Subcutaneous adipose tissue (tissue), 4 donors: ENCODE measurements around the gene LRP1B. TPM values are rescaled to one million over a fixed set of nuclear protein-coding genes. Genes with fewer than 3 reads are reported as not detected.

Experiments used
- total RNA-seq, 4 donors: library from RNA; depleted of rRNA; stranded (reverse); fragments of >200 nt; gene quantifications; one replicate each; pipeline ENCODE4 v1.1.0, GENCODE V29; 2016
- TF ChIP-seq, protein P1 (sequence below): fragments of 450-650 bp; IDR thresholded peaks from one replicate; pipeline ENCODE4 v1.5.1; 2016; ENCODE audit warnings: low read depth, mild to moderate bottlenecking, control low read depth, antibody characterized with exemption, moderate library complexity

Gene LRP1B
- total RNA-seq, 4 donors from 2014 or later = 4.2 to 50.2 (median 14.7) TPM

DNA sequence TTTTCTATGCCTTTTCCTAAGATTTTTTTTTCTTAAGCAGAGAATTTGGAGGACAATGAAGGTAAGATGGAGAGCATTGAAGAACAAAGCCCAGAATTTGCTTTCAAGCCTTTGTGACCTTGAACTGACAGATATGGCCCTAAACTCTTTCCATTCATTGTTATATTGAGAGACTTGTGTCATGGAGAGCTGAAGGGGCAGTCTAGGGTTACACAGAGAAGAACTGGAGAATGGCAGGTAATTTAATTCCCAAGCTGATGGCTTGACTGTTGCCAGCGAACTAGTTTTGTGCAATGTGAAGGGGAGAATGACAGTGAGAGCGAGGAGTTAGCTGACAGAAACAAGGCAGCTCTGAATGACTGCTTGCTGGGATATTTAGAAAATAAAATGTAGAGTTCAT is 1344.2 kb downstream of the LRP1B start:
- TF ChIP-seq, protein P1, sequence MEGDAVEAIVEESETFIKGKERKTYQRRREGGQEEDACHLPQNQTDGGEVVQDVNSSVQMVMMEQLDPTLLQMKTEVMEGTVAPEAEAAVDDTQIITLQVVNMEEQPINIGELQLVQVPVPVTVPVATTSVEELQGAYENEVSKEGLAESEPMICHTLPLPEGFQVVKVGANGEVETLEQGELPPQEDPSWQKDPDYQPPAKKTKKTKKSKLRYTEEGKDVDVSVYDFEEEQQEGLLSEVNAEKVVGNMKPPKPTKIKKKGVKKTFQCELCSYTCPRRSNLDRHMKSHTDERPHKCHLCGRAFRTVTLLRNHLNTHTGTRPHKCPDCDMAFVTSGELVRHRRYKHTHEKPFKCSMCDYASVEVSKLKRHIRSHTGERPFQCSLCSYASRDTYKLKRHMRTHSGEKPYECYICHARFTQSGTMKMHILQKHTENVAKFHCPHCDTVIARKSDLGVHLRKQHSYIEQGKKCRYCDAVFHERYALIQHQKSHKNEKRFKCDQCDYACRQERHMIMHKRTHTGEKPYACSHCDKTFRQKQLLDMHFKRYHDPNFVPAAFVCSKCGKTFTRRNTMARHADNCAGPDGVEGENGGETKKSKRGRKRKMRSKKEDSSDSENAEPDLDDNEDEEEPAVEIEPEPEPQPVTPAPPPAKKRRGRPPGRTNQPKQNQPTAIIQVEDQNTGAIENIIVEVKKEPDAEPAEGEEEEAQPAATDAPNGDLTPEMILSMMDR = no peak

- TF ChIP-seq, protein P1 = no peak
Measured at GRCh38 chr2:140775411-140775810, 1355.4 kb downstream of the LRP1B start.

DNA sequence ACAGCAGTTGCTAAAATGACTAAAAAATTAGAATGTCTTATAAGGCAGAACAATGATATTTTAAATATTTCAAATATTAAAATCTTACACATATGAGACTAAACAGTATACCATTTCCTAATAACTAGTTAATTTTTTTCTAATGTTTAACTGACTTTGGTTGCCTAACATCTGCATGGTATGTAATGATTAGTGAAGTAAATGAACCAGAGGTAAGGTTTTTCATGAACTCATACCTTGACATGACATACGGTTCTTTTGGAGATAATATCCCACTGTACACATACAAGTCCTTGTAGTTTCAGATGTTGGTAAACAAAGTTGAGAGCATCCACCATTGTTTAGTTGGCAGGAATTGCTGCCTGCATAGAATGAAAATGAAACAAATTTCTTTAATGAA is 1360.2 kb downstream of the LRP1B start:
- TF ChIP-seq, protein P1 = no peak

DNA sequence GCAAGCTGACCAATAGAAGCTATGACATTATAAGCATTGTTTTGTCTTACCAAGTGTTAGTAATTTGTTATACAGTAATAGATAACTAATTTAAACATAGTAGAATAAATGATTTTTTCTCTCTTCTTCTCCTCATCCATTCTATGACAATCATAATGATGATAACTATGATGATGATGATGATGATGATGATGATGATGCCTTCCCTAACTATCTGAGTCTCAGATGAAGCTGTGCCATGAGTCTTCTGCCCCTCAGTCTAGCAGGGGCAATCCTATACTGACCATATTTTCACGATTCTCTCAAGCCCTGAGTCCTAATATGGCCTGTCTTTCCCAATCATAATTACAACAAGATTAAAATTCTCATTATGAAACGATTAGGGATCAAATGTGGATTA is 1369.0 kb downstream of the LRP1B start:
- TF ChIP-seq, protein P1 = no peak

- TF ChIP-seq, protein P1 = no peak
Measured at GRCh38 chr2:140759426-140760156, 1371.2 kb downstream of the LRP1B start.

- TF ChIP-seq, protein P1 = no peak
Measured at GRCh38 chr2:140747665-140748064, 1383.2 kb downstream of the LRP1B start.

DNA sequence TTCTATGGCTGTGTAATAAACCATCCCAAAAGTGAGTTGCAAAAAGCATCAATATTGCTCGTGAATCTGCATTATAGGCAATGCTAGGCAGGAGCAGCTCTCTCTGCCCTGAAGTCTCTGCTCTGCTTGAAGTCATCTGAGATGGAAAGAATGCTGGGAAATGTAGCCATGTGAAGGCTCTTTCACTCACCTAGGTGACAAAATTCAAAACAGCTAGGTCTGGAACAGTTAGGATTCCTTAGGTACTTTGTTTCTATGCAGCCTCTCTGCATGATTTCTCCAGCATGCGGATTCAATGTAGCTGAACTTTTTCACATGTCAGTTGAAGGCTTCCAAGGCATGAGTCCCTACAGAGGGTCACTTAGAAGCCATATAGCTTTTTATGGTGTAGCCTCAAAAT is 1383.7 kb downstream of the LRP1B start:
- TF ChIP-seq, protein P1 = no peak
